ENCODE measurements around the gene GRIP1. TPM values are rescaled to one million over a fixed set of nuclear protein-coding genes. Genes with fewer than 3 reads are reported as not detected.
"Not testable (repeated sequence)": the region's sequence is repeated elsewhere in the genome, so short reads cannot be mapped to it uniquely, and the experiment has no call there.

GRIP1 gene
- total and polyA plus RNA-seq, 5 experiments from 2014 or later = 0.25 to 4.2 (median 1.1) TPM

- POLR2A ChIA-PET = no interaction called here
- H3K27ac Mint-ChIP-seq = no peak overlapping the region
Measured at GRCh38 chr12:66531766-66532165, 147.1 kb downstream of the GRIP1 start.

DNA sequence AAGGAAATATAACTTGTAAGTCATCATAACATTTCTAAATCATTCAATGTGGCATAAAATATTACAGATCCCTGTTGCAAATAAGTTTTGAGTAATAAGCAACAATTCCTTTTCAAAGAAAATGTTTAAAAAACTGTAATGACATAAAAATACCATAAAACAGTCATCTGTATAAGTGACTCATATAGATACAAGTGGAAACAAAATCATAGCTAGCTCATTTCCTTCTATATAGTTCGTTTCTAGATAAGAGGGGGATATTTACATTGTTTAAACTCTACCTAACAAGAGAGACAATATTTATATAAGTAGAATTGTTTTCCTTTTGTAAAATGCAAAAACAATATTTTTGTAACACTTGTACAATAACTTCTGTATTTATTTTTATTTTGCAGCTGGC lies 148.9 kb downstream of the GRIP1 start:
- H3K27ac Mint-ChIP-seq = no peak overlapping the region
- ATAC-seq (no peak), DNase-seq (no peak)
- no peak overlapping the region for H3K4me3 Mint-ChIP-seq
- peaks cover 0 to 16% (median 3%) of the 10 kb centered on the region in 9 donors for H3K9me3 Mint-ChIP-seq
- POLR2A ChIA-PET = no interaction called here
- peaks cover 4 to 10% (median 4%) of the 10 kb centered on the region in 3 donors for H3K36me3 Mint-ChIP-seq
- no peaks in the 10 kb centered on the region for H3K4me1 Mint-ChIP-seq
- no peaks in the 10 kb centered on the region for H3K27me3 Mint-ChIP-seq

More at GRCh38 chr12:66531766-66532165, 147.1 kb downstream of the GRIP1 start:
- Mint-ChIP-seq H3K36me3 (peaks cover 3 to 10% (median 4%) of the 10 kb centered on the region in 3 donors), H3K9me3 (peaks cover 0 to 13% (median 3%) of the 10 kb centered on the region in 9 donors), H3K27me3 (no peaks in the 10 kb centered on the region), H3K4me1 (no peaks in the 10 kb centered on the region), H3K4me3 (no peak overlapping the region)
- ATAC-seq = no peak
- DNase-seq = no peak

DNA sequence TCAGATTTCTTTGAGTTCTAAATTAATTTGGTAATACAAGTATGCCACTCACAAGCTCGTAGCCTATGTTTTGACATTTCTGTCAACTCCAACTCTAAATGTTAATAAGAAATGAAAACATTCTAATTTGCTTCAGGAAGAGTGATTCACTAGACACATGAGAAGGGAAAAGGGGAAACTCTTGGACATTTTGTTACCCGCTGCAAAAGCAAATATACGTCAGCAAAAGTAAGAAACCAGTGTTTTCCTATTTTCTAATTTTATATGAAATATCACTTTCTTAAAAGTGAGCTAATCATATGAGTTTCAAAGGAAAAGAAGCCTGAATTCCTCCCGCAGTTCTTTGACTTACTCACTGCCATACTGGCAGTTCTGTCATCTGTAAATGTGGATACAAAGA lies 162.3 kb downstream of the GRIP1 start:
- H3K27ac Mint-ChIP-seq = no peak overlapping the region
- H3K36me3 Mint-ChIP-seq = peaks cover 0 to 3% (median 2%) of the 10 kb centered on the region in 3 donors
- H3K27me3 Mint-ChIP-seq = peaks cover 0 to 3% (median 0%) of the 10 kb centered on the region in 5 donors
- no peak overlapping the region for H3K4me3 Mint-ChIP-seq
- POLR2A ChIA-PET = no interaction called here
- ATAC-seq (no peak), DNase-seq (no peak)
- no peaks in the 10 kb centered on the region for H3K4me1 Mint-ChIP-seq
- H3K9me3 Mint-ChIP-seq = peaks cover 0 to 5% (median 0%) of the 10 kb centered on the region in 9 donors

GRCh38 chr12:66516133-66516532 lies 162.7 kb downstream of the GRIP1 start:
- H3K4me1 Mint-ChIP-seq = no peaks in the 10 kb centered on the region
- H3K36me3 Mint-ChIP-seq = peaks cover 0 to 3% (median 0%) of the 10 kb centered on the region in 3 donors
- POLR2A ChIA-PET = no interaction called here
- H3K27ac Mint-ChIP-seq = no peak overlapping the region
- no peak overlapping the region for H3K4me3 Mint-ChIP-seq
- H3K9me3 Mint-ChIP-seq = peaks cover 0 to 7% (median under 1%) of the 10 kb centered on the region in 9 donors
- DNase-seq (no peak), ATAC-seq (no peak)
- peaks cover 0 to 7% (median 0%) of the 10 kb centered on the region in 5 donors for H3K27me3 Mint-ChIP-seq

GRCh38 chr12:66514581-66514980 lies 164.3 kb downstream of the GRIP1 start:
- Mint-ChIP-seq H3K4me3 (no peak overlapping the region), H3K27ac (no peak overlapping the region), H3K4me1 (no peaks in the 10 kb centered on the region), H3K27me3 (peaks cover 0 to 9% (median 0%) of the 10 kb centered on the region in 5 donors), H3K9me3 (peaks cover 0 to 15% (median 2%) of the 10 kb centered on the region in 9 donors), H3K36me3 (no peaks in the 10 kb centered on the region)
- POLR2A ChIA-PET = no interaction called here
- no peak for DNase-seq
- ATAC-seq = no peak

- DNase-seq (no peak), ATAC-seq (no peak)
- Mint-ChIP-seq H3K4me1 (no peaks in the 10 kb centered on the region), H3K9me3 (peaks cover 0 to 15% (median 2%) of the 10 kb centered on the region in 9 donors), H3K27ac (no peak overlapping the region), H3K4me3 (no peak overlapping the region), H3K36me3 (peaks cover 0 to 4% (median 2%) of the 10 kb centered on the region in 3 donors), H3K27me3 (peaks cover 0 to 9% (median 0%) of the 10 kb centered on the region in 5 donors)
- POLR2A ChIA-PET = no interaction called here
Measured at GRCh38 chr12:66508025-66508424, 170.9 kb downstream of the GRIP1 start.

GRCh38 chr12:66503746-66504145 lies 175.1 kb downstream of the GRIP1 start:
- no peaks in the 10 kb centered on the region for H3K27me3 Mint-ChIP-seq
- no peak overlapping the region for H3K4me3 Mint-ChIP-seq
- no peaks in the 10 kb centered on the region for H3K4me1 Mint-ChIP-seq
- no peak for DNase-seq
- no peak for ATAC-seq
- POLR2A ChIA-PET = no interaction called here
- no peak overlapping the region for H3K27ac Mint-ChIP-seq
- peaks cover 0 to 6% (median 0%) of the 10 kb centered on the region in 9 donors for H3K9me3 Mint-ChIP-seq
- peaks cover 0 to 4% (median 2%) of the 10 kb centered on the region in 3 donors for H3K36me3 Mint-ChIP-seq

GRCh38 chr12:66502911-66503310 lies 176.0 kb downstream of the GRIP1 start:
- Mint-ChIP-seq H3K4me1 (no peaks in the 10 kb centered on the region), H3K9me3 (peaks cover 0 to 6% (median 0%) of the 10 kb centered on the region in 9 donors), H3K36me3 (peaks cover 0 to 4% (median 2%) of the 10 kb centered on the region in 3 donors), H3K27me3 (peaks cover 0 to 2% (median 0%) of the 10 kb centered on the region in 5 donors), H3K4me3 (no peak overlapping the region), H3K27ac (no peak overlapping the region)
- DNase-seq = no peak
- POLR2A ChIA-PET = no interaction called here
- ATAC-seq = no peak

DNA sequence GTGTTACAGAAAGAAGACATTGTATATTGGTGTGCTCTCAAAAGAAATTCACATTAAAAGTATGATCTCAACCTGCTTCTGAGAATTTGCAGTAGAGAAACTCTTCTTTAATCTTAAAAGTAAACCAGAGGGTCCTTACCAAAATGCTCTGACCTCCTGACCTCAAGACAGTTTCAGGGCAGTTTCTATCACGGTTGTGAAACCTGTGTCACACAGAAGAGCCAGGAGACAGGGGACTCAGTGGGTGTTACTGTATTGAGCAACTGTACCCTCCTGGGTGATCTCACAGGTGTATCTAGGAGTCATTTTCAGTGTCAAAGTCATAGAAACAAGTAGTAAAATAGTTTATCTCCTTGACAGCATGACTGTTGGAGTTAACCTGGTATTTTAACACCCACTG lies 178.0 kb downstream of the GRIP1 start:
- H3K4me1 Mint-ChIP-seq = no peaks in the 10 kb centered on the region
- H3K27ac Mint-ChIP-seq = no peak overlapping the region
- DNase-seq (no peak), ATAC-seq (no peak)
- peaks cover 0 to 6% (median 0%) of the 10 kb centered on the region in 9 donors for H3K9me3 Mint-ChIP-seq
- peaks cover 0 to 21% (median 11%) of the 10 kb centered on the region in 5 donors for H3K27me3 Mint-ChIP-seq
- H3K4me3 Mint-ChIP-seq = no peak overlapping the region
- H3K36me3 Mint-ChIP-seq = peaks cover 0 to 4% (median 0%) of the 10 kb centered on the region in 3 donors
- POLR2A ChIA-PET = no interaction called here

GRCh38 chr12:66500091-66500490 lies 178.8 kb downstream of the GRIP1 start:
- H3K9me3 Mint-ChIP-seq = peaks cover 0 to 5% (median 0%) of the 10 kb centered on the region in 9 donors
- POLR2A ChIA-PET = no interaction called here
- ATAC-seq = no peak
- H3K27me3 Mint-ChIP-seq = peaks cover 0 to 21% (median 12%) of the 10 kb centered on the region in 5 donors
- no peaks in the 10 kb centered on the region for H3K4me1 Mint-ChIP-seq
- no peak for DNase-seq
- H3K27ac Mint-ChIP-seq = no peak overlapping the region
- no peak overlapping the region for H3K4me3 Mint-ChIP-seq
- H3K36me3 Mint-ChIP-seq = peaks cover 0 to 4% (median 0%) of the 10 kb centered on the region in 3 donors

- POLR2A ChIA-PET = no interaction called here
- DNase-seq (no peak), ATAC-seq (no peak)
- peaks cover 0 to 21% (median 12%) of the 10 kb centered on the region in 5 donors for H3K27me3 Mint-ChIP-seq
- H3K9me3 Mint-ChIP-seq = no peaks in the 10 kb centered on the region
- H3K27ac Mint-ChIP-seq = no peak overlapping the region
- no peaks in the 10 kb centered on the region for H3K36me3 Mint-ChIP-seq
- H3K4me1 Mint-ChIP-seq = no peaks in the 10 kb centered on the region
- no peak overlapping the region for H3K4me3 Mint-ChIP-seq
Measured at GRCh38 chr12:66499000-66499399, 179.9 kb downstream of the GRIP1 start.

- POLR2A ChIA-PET, H3K4me1 Mint-ChIP-seq, H3K36me3 Mint-ChIP-seq, DNase-seq, ATAC-seq, H3K4me3 Mint-ChIP-seq, H3K9me3 Mint-ChIP-seq: not testable (repeated sequence)
- Mint-ChIP-seq H3K27me3 (peaks cover 0 to 21% (median 12%) of the 10 kb centered on the region in 5 donors), H3K27ac (peak overlapping the region in 1 of 10 donors; percentile 28)
Measured at GRCh38 chr12:66498059-66498458, 180.8 kb downstream of the GRIP1 start.

DNA sequence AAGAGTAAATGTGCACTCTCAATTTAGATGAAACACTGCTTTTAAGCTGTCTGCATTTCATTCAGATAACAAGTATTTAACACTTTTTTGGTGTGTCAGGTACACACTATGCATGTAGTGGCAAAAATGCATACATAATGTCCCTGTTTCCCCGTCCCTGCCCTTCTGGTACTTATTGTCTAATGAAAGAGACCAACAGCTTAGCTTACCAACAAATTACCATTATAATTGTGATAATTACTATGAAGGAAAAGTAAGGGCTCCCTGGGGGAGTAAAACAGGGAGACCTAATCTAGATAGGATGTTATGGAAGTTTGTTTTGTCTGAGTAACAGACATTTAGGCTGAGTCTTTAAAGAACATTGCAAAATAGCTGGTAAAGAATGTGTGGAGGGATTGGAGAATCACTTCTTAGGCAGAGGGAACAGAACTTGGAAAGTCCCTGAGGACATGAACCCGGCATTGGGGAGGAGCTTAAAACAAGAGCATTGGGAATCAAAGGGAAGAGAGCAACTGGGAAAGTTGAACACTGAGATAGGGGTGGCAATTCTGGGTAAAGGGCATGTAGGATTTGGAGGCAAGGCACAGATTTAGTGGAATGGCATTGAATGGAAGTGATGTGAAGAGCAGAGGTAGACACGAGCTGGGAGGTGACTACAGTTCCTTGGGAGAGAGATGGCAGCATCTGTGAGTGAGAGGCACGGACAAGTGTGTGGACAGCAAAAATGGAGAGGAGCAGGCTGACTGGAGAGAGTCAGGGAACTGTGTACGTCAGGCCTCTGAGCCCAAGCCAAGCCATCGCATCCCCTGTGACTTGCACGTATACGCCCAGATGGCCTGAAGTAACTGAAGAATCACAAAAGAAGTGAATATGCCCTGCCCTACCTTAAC lies 181.6 kb downstream of the GRIP1 start:
- H3K27ac Mint-ChIP-seq = no peak overlapping the region
- H3K36me3 Mint-ChIP-seq = no peaks in the 10 kb centered on the region
- POLR2A ChIA-PET = interaction anchor here (0.6 kb wide), 1 partner anchor 35 kb away, joined by 5 read pairs; no protein-coding TSS in a partner anchor
- H3K27me3 Mint-ChIP-seq = peaks cover 0 to 21% (median 12%) of the 10 kb centered on the region in 5 donors
- no peak for ATAC-seq
- no peaks in the 10 kb centered on the region for H3K4me1 Mint-ChIP-seq
- no peaks in the 10 kb centered on the region for H3K9me3 Mint-ChIP-seq
- DNase-seq = no peak
- H3K4me3 Mint-ChIP-seq = no peak overlapping the region

Measured in naive thymus-derived CD8-positive, alpha-beta T cell (primary cell).